ENCODE results near the gene CPSF7. TPM values are rescaled to one million over a fixed set of nuclear protein-coding genes. Genes with fewer than 3 reads are reported as not detected.

CPSF7 gene
- total RNA-seq, 5 donors from 2014 or later (not counting 1 experiment from before 2014, with no cell fraction given) = 104 to 144 (median 117) TPM

- Mint-ChIP-seq H3K36me3 (peaks cover 39% of the 10 kb centered on the region), H3K4me1 (peaks cover 7 to 26% (median 12%) of the 10 kb centered on the region in 3 donors), H3K27me3 (no peaks in the 10 kb centered on the region), H3K9me3 (no peaks in the 10 kb centered on the region), H3K4me3 (no peak overlapping the region), H3K27ac (peak overlapping the region in 1 of 2 donors; percentile 27)
- POLR2A ChIA-PET = no interaction called here
- CTCF ChIA-PET = no interaction called here
- no peak overlapping the region for H3K27ac ChIP-seq (ENCODE audit: low read length)
- no peak overlapping the region for H3K4me3 ChIP-seq (ENCODE audit: control insufficient read depth in 1 of 2, extremely low read depth in 1 of 2, low read length in 1 of 2)
- H3K4me1 ChIP-seq (ENCODE audit: control insufficient read depth in 1 of 2, extremely low read depth in 1 of 2, insufficient read depth in 2 of 2, low read length in 2 of 2) = peaks cover 0 to 11% of the 10 kb centered on the region in 2 experiments
- no peaks in the 10 kb centered on the region for H3K27me3 ChIP-seq (replicated peaks in 1 of 2; ENCODE audit: control insufficient read depth in 2 of 2, extremely low read depth in 1 of 2, insufficient read depth in 2 of 2, low read length in 1 of 2)
- H3K36me3 ChIP-seq (ENCODE audit: control insufficient read depth in 2 of 2, extremely low read depth in 1 of 2, insufficient read depth in 1 of 2, low read length in 1 of 2) = peaks cover 14 to 57% of the 10 kb centered on the region in 2 donors
- no peak for ATAC-seq (replicated peaks in 1 of 4)
- no peaks in the 10 kb centered on the region for H3K9me3 ChIP-seq
- WGBS (ENCODE audit: insufficient coverage) = no CpG with 5 or more reads among the region's 2 CpGs
- DNase-seq = no peak
Observed at GRCh38 chr11:61354208-61354607, 75.6 kb downstream of the CPSF7 start.

DNA sequence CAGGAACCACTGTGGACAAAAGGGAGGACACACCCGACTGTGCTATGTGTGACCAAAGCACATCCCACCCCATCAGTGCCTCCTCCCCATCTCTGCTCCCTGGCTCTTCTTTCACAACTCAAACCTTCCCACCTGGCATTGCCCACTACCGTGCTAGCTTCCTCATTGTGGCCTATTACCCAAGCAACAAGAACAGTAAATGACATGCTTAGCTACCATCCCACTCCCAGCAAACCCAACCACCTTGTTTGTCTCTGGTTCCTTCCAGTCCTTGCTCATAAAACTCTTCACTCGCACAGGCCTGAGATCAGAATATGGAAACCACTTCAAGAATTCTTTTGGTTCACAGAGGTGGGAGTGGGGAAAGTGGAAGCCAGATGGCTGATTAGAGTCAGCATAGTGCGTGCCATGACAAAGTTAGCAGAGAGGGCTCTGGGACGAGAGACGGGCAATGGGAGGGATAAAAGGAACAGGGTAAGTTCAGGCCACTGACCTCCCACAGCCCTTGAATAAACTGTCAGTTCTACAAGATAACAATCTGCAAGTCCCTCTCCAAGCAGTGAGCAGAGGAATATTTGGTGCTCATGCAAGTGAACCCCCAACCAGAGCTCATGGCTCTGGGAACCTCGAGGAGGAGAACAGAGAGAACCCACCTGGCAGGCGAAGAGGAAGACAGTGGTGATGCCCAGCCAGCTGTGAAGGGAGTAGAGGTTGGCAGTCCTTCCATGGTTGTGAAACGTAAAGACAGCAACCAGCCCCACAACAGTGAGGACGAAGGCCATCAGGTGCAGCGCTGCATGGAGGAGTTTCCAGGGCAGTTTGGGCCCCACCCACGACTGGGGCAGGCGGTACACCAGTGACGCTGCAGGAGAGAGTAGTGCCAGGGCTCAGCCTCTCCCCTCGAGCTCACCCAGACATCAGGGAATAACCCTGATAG is 76.4 kb downstream of the CPSF7 start:
- no peaks in the 10 kb centered on the region for H3K9me3 ChIP-seq
- Mint-ChIP-seq H3K4me1 (peaks cover 7 to 24% (median 11%) of the 10 kb centered on the region in 3 donors), H3K27me3 (no peaks in the 10 kb centered on the region), H3K27ac (no peak overlapping the region), H3K36me3 (peaks cover 41% of the 10 kb centered on the region), H3K4me3 (no peak overlapping the region), H3K9me3 (no peaks in the 10 kb centered on the region)
- CTCF ChIA-PET = no interaction called here
- ATAC-seq (replicated peaks in 1 of 4) (no peak), DNase-seq (no peak)
- H3K27ac ChIP-seq (ENCODE audit: low read length) = no peak overlapping the region
- peaks cover 0 to 5% of the 10 kb centered on the region in 2 experiments for H3K4me1 ChIP-seq (ENCODE audit: control insufficient read depth in 1 of 2, extremely low read depth in 1 of 2, insufficient read depth in 2 of 2, low read length in 2 of 2)
- H3K4me3 ChIP-seq (ENCODE audit: control insufficient read depth in 1 of 2, extremely low read depth in 1 of 2, low read length in 1 of 2) = no peak overlapping the region
- H3K36me3 ChIP-seq (ENCODE audit: control insufficient read depth in 2 of 2, extremely low read depth in 1 of 2, insufficient read depth in 1 of 2, low read length in 1 of 2) = peaks cover 17 to 65% of the 10 kb centered on the region in 2 donors
- WGBS (ENCODE audit: insufficient coverage) = 97% methylated on average over 10 of the region's 15 CpGs
- POLR2A ChIA-PET = no interaction called here
- no peaks in the 10 kb centered on the region for H3K27me3 ChIP-seq (replicated peaks in 1 of 2; ENCODE audit: control insufficient read depth in 2 of 2, extremely low read depth in 1 of 2, insufficient read depth in 2 of 2, low read length in 1 of 2)

Other genes with a start within 250 kb of the CPSF7 start
- gene PGA3, start 226.5 kb downstream of the CPSF7 start, total RNA-seq = not detected
- not detected for gene PGA4, start 207.6 kb downstream of the CPSF7 start, total RNA-seq
- not detected for gene PGA5, start 188.8 kb downstream of the CPSF7 start, total RNA-seq
- gene VWCE, start 134.7 kb downstream of the CPSF7 start, total RNA-seq = 1 to 10 TPM in 2 of 5 donors, under 1 TPM in 3; 0.48 to 1.3 (median 0.60) TPM
- gene DDB1, start 96.9 kb downstream of the CPSF7 start, total RNA-seq = 100 to 1,000 TPM; 165 to 186 (median 176) TPM
- gene TKFC, start 96.7 kb downstream of the CPSF7 start, total RNA-seq = 10 to 100 TPM; 30.9 to 53.9 (median 46.6) TPM
- 10 to 100 TPM; 34.8 to 49.1 (median 47.3) TPM for gene CYB561A3, start 68.1 kb downstream of the CPSF7 start, total RNA-seq
- gene TMEM138, start 67.6 kb downstream of the CPSF7 start, total RNA-seq = 10 to 100 TPM; 48.7 to 57.7 (median 56.6) TPM
- 10 to 100 TPM in 3 of 5 donors, 1 to 10 TPM in 2; 5.3 to 16.9 (median 12.5) TPM for gene TMEM216, start 37.4 kb downstream of the CPSF7 start, total RNA-seq
- 10 to 100 TPM; 36.2 to 60.7 (median 56.4) TPM for gene SDHAF2, start 149 bp upstream of the CPSF7 start, total RNA-seq
- under 1 TPM in 1 of 5 donors, not detected in 4; 0.21 TPM for gene LRRC10B, start 78.8 kb upstream of the CPSF7 start, total RNA-seq
- gene SYT7, start 151.1 kb upstream of the CPSF7 start, total RNA-seq = under 1 TPM in 3 of 5 donors, not detected in 2; 0.19 to 0.26 (median 0.20) TPM

All from T-cell (primary cell).